ENCODE data around the gene NOTCH3.

- TF ChIP-seq CTCF (IDR thresholded peaks at IDR 0.05; ENCODE audit: low read length) (no peak), EZH2 (IDR thresholded peaks at IDR 0.05; ENCODE audit: borderline replicate concordance, low read length) (no peak)
These were observed 58.5 kb downstream of the NOTCH3 start for GRCh38 chr19:15142313-15142712.
